HepG2 (cell line): Measurements from ENCODE around the gene RPS6KA2. TPM values are rescaled to one million over a fixed set of nuclear protein-coding genes. Genes with fewer than 3 reads are reported as not detected.

Source experiments
- ATAC-seq: fragments of 200-7000 bp; cut with Tn5 transposase; 3 replicates; pipeline ENCODE4 v1.9.1; 2020; ENCODE audit warnings: mild to moderate bottlenecking, moderate library complexity
- BruUV-seq: library from RNA; stranded (reverse); fragments of 400-500 nt; replicated peaks from 2 replicates; lab custom pipeline; 2021; lab: Mats Ljungman, UMichigan
- CTCF ChIA-PET: fragments of 300-600 bp; formaldehyde crosslinking; extraction: SDS; loops from one replicate; lab custom pipeline; 2021; ENCODE audit warnings: low total read pairs, inconsistent platforms, low intra/inter-chr PET ratio; lab: Yijun Ruan, JAX
- POLR2A ChIA-PET: fragments of 350-600 bp; sonication (Branson Sonifier 250); formaldehyde crosslinking; loops from one replicate; lab custom pipeline; 2020; ENCODE audit warnings: antibody characterized with exemption, inconsistent platforms; lab: Yijun Ruan, JAX
- DNase-seq: peaks from one replicate; pipeline ENCODE4 v3.0.0-alpha.2; 2015; ENCODE audit warnings: low spot score
- FAIRE-seq: peaks from 3 replicates; lab custom pipeline; 2011; peaks lifted over from hg19 to GRCh38; lab: Jason Lieb, UNC
- H2AFZ ChIP-seq: one replicate; pipeline ENCODE4 v1.6.1; 2011; ENCODE audit warnings: low read length, inconsistent platforms
- H3K27ac ChIP-seq: fragments of 300-600 bp; 3 replicates; pipeline ENCODE4 v1.8.0; 2011; ENCODE audit warnings: mixed run types, mild to moderate bottlenecking, mixed read lengths, low read length, inconsistent platforms; ENCODE audit not compliant: insufficient read depth; ENCODE audit errors: extremely low read length
- H3K27me3 ChIP-seq, 2 experiments: fragments of 200-600 bp in 1 of 2; 2 replicates in 1 of 2; 3 replicates in 1 of 2; pipeline versions ENCODE4 v1.6.0 to v1.8.0; 2011; ENCODE audit warnings: low read length in 2 of 2, mild to moderate bottlenecking in 2 of 2, moderate library complexity in 2 of 2, inconsistent platforms in 1 of 2; ENCODE audit not compliant: insufficient read depth in 2 of 2, control insufficient read depth in 1 of 2
- H3K36me3 ChIP-seq, 2 experiments: fragments of 200-600 bp in 1 of 2; replicated peaks in 1 of 2; 2 replicates in 1 of 2; 3 replicates in 1 of 2; pipeline versions ENCODE4 v1.5.1 to v1.8.0; 2011; ENCODE audit warnings: low read length in 2 of 2, inconsistent platforms in 1 of 2; ENCODE audit not compliant: insufficient read depth in 2 of 2, control insufficient read depth in 1 of 2
- H3K4me1 ChIP-seq: 2 replicates; pipeline ENCODE4 v1.5.1; 2012; ENCODE audit warnings: low read length, inconsistent platforms; ENCODE audit not compliant: insufficient read depth
- H3K4me2 ChIP-seq: 2 replicates; pipeline ENCODE4 v1.6.0; 2011; ENCODE audit warnings: low read depth, low read length, inconsistent platforms
- H3K4me3 ChIP-seq, 3 experiments: fragments of 200-600 bp in 1 of 3; sonication (generic), shearing (Covaris generic) in 1 of 3; replicated peaks in 1 of 3; 2 replicates each; pipeline ENCODE4 v1.5.1; 2011 to 2016; ENCODE audit warnings: low read length in 3 of 3, inconsistent platforms in 2 of 3, low read depth in 2 of 3, mild to moderate bottlenecking in 2 of 3, control low read depth in 1 of 3, mixed read lengths in 1 of 3; ENCODE audit not compliant: insufficient read depth in 1 of 3
- H3K79me2 ChIP-seq: one replicate; pipeline ENCODE4 v1.6.1; 2011; ENCODE audit warnings: low read length, inconsistent platforms; ENCODE audit not compliant: insufficient read depth
- H3K9ac ChIP-seq: 2 replicates; pipeline ENCODE4 v1.6.0; 2011; ENCODE audit warnings: mild to moderate bottlenecking, low read depth, low read length, inconsistent platforms; ENCODE audit not compliant: insufficient read depth
- H3K9me3 ChIP-seq: 2 replicates; pipeline ENCODE4 v1.5.1; 2012; ENCODE audit warnings: mild to moderate bottlenecking, low read length
- H4K20me1 ChIP-seq: 2 replicates; pipeline ENCODE4 v1.6.0; 2011; ENCODE audit warnings: inconsistent platforms, mild to moderate bottlenecking, low read length, moderate library complexity; ENCODE audit not compliant: insufficient read depth
- ADNP ChIP-seq: sonication (generic); formaldehyde crosslinking; IDR thresholded peaks from 2 replicates; pipeline ENCODE4 v1.4.0; 2020; ENCODE audit warnings: missing genetic modification reagents
- ATF7-NPFF ChIP-seq: sonication (generic); formaldehyde crosslinking; IDR thresholded peaks from 2 replicates; pipeline ENCODE4 v1.8.1; 2023; ENCODE audit warnings: mild to moderate bottlenecking, low read depth, missing genetic modification reagents, moderate library complexity
- MTA1 ChIP-seq: sonication (generic); formaldehyde crosslinking; IDR thresholded peaks from 2 replicates; pipeline ENCODE4 v1.4.0; 2020; ENCODE audit warnings: missing genetic modification reagents, mild to moderate bottlenecking, borderline replicate concordance
- NFYC ChIP-seq: IDR thresholded peaks from 2 replicates; pipeline ENCODE4 v1.6.1; 2016; ENCODE audit warnings: missing genetic modification reagents, missing compliant biosample characterization
- PAF1 ChIP-seq: IDR thresholded peaks from 2 replicates; pipeline ENCODE4 v1.6.1; 2016; ENCODE audit warnings: missing genetic modification reagents, missing compliant biosample characterization
- POLR2A ChIP-seq, 2 experiments: IDR thresholded peaks; 2 replicates each; pipeline ENCODE4 v1.6.1; 2011; ENCODE audit warnings: low read depth in 2 of 2, low read length in 2 of 2, mild to moderate bottlenecking in 1 of 2, moderate library complexity in 1 of 2; ENCODE audit not compliant: insufficient read depth in 1 of 2
- ZNF512B ChIP-seq: sonication (generic); formaldehyde crosslinking; IDR thresholded peaks from 2 replicates; pipeline ENCODE4 v1.5.1; 2020; ENCODE audit warnings: missing genetic modification reagents, mild to moderate bottlenecking, borderline replicate concordance
- ZNF709 ChIP-seq: sonication (generic); formaldehyde crosslinking; IDR thresholded peaks from 2 replicates; pipeline ENCODE4 v1.5.0; 2020; ENCODE audit warnings: mild to moderate bottlenecking, missing genetic modification reagents
- WGBS: methylation state at CpG from one replicate; pipeline ENCODE4 v1.1.6; 2017; ENCODE audit warnings: low lambda C conversion rate; 5-methylcytosine and 5-hydroxymethylcytosine counted together
- in situ Hi-C: cut with HindIII; loops from 2 replicates; pipeline ENCODE4 v1.10.0; 2017; ENCODE audit warnings: low pct_unique_long_range_greater_than_20kb; ENCODE audit not compliant: extremely low pct_ligation_motif_present
- intact Hi-C: fragments of 100-400 bp; cut with micrococcal nuclease; formaldehyde crosslinking; loops from one replicate; pipeline ENCODE4 v1.10.0; 2022; ENCODE audit not compliant: unreplicated experiment
- polyA plus RNA-seq, 8 experiments: library from polyadenylated mRNA; depleted of rRNA in 3 of 8; stranded (reverse) in 7 of 8; unstranded in 1 of 8; fragments of >200 nt; fragmentation: Illumina TruSeq in 4 of 8; extraction: Trizol in 4 of 8; gene quantifications; 2 replicates each; pipeline versions ENCODE4 v1.2.1 to v1.2.3, GENCODE V29; 2011 to 2016; ENCODE audit warnings: low read depth in 4 of 8, missing spikeins in 1 of 8, mixed read lengths in 1 of 8; ENCODE audit not compliant: insufficient read depth in 1 of 8
- total RNA-seq, 5 experiments: library from RNA; depleted of rRNA; stranded (reverse); fragments of >200 nt; fragmentation: Illumina TruSeq; extraction: Trizol; gene quantifications; 2 replicates each; pipeline ENCODE4 v1.2.3, GENCODE V29; 2016; ENCODE audit warnings: low read depth in 1 of 5
- TF ChIP-seq, protein P1 (sequence below): sonication (generic); formaldehyde crosslinking; IDR thresholded peaks from 2 replicates; pipeline ENCODE4 v1.5.0; 2020; ENCODE audit warnings: missing genetic modification reagents, mild to moderate bottlenecking, borderline replicate concordance

Gene RPS6KA2
- total and polyA plus RNA-seq, 2 of the 13 experiments (the other 11 are each of a cell fraction or from before 2014, with no cell fraction given), result 0.22 to 0.38 TPM

- no peak overlapping the region for H3K4me2 ChIP-seq
- ChIA-PET CTCF (no interaction called here), POLR2A (interaction anchor here (0.6 kb wide), 1 partner anchor 371 kb away, joined by 3 read pairs; no protein-coding TSS in a partner anchor)
- no peaks in the 10 kb centered on the region for H3K9me3 ChIP-seq
- no peak overlapping the region for H3K27ac ChIP-seq
- FAIRE-seq, result no peak
- in situ Hi-C loops (no loop called here), intact Hi-C loops (no loop called here)
- TF ChIP-seq POLR2A (IDR thresholded peaks at IDR 0.05; ENCODE audit: insufficient read depth in 1 of 2, low read depth in 2 of 2, low read length in 2 of 2), result no peak
- no peak for TF ChIP-seq PAF1 (CRISPR knock-in tag)
- no peak for TF ChIP-seq ATF7-NPFF (CRISPR knock-in tag)
- no peak for TF ChIP-seq ZNF709 (CRISPR knock-in tag)
- TF ChIP-seq ZNF512B (CRISPR knock-in tag), result no peak
- TF ChIP-seq, protein P1, sequence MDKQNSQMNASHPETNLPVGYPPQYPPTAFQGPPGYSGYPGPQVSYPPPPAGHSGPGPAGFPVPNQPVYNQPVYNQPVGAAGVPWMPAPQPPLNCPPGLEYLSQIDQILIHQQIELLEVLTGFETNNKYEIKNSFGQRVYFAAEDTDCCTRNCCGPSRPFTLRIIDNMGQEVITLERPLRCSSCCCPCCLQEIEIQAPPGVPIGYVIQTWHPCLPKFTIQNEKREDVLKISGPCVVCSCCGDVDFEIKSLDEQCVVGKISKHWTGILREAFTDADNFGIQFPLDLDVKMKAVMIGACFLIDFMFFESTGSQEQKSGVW (CRISPR knock-in tag), result no peak
- TF ChIP-seq NFYC (CRISPR knock-in tag), result no peak
- no peak for TF ChIP-seq MTA1 (CRISPR knock-in tag)
- no peak for TF ChIP-seq ADNP (CRISPR knock-in tag)
- BruUV-seq, result no TSS peak
- H3K27me3 ChIP-seq, result peaks cover 17 to 84% of the 10 kb centered on the region in 2 experiments; a peak in 3 of 5 replicates
- ATAC-seq, result no peak
- no peak overlapping the region for H3K9ac ChIP-seq
- no peak overlapping the region for H2AFZ ChIP-seq
- no peak for DNase-seq
- no peaks in the 10 kb centered on the region for H3K36me3 ChIP-seq
- H4K20me1 ChIP-seq, result no peaks in the 10 kb centered on the region; the same call in 1 of the 2 replicates
- no peaks in the 10 kb centered on the region for H3K79me2 ChIP-seq
- no peak overlapping the region for H3K4me3 ChIP-seq
- 26% methylated on average over 20 of the region's 24 CpGs for WGBS
- H3K4me1 ChIP-seq, result no peaks in the 10 kb centered on the region
Observed at GRCh38 chr6:166565084-166565967, 61.7 kb downstream of the RPS6KA2 start.
